K562 (cell line): ENCODE data around the gene CPSF4. TPM values are rescaled to one million over a fixed set of nuclear protein-coding genes. Genes with fewer than 3 reads are reported as not detected.
A peak's percentile ranks its signal among the peaks of the same experiment; 100 is the strongest.

Experiments
- ADNP ChIP-seq: fragments of 200-800 bp; sonication (Bioruptor generic); IDR thresholded peaks from 2 replicates; pipeline ENCODE4 v1.6.1; 2016; ENCODE audit warnings: missing genetic modification characterization, missing compliant biosample characterization
- ARID3A ChIP-seq: IDR thresholded peaks from 2 replicates; pipeline ENCODE4 v1.6.1; 2012; ENCODE audit warnings: low read depth, low read length, improper control_type of control experiment, borderline replicate concordance
- ATF1 ChIP-seq, 2 experiments: fragments of 450-650 bp in 1 of 2; IDR thresholded peaks; 2 replicates each; pipeline ENCODE4 v1.6.1; 2016; ENCODE audit warnings: missing compliant biosample characterization in 1 of 2, missing genetic modification characterization in 1 of 2
- BHLHE40 ChIP-seq: IDR thresholded peaks from 2 replicates; pipeline ENCODE4 v1.6.1; 2011; ENCODE audit warnings: low read length, improper control_type of control experiment
- BMI1 ChIP-seq: fragments of 150-350 bp; IDR thresholded peaks from 2 replicates; pipeline ENCODE4 v1.6.1; 2014; ENCODE audit warnings: low read length
- BRCA1 ChIP-seq, 2 experiments: fragments of 450-650 bp in 1 of 2; sonication (generic) in 1 of 2; formaldehyde crosslinking in 1 of 2; IDR thresholded peaks; 2 replicates each; pipeline versions ENCODE4 v1.5.0 to v1.6.1; 2017 to 2020; ENCODE audit warnings: mild to moderate bottlenecking in 1 of 2, missing genetic modification reagents in 1 of 2
- CHCHD3 ChIP-seq: fragments of 250-450 bp; sonication (Bioruptor Pico); IDR thresholded peaks from 2 replicates; pipeline ENCODE4 v2.1.2; 2022; ENCODE audit warnings: mild to moderate bottlenecking
- DIDO1 ChIP-seq: fragments of 450-650 bp; IDR thresholded peaks from 2 replicates; pipeline ENCODE4 v1.6.1; 2016; ENCODE audit warnings: low read depth, missing biosample characterization, missing genetic modification characterization
- DPF2 ChIP-seq: fragments of 450-650 bp; IDR thresholded peaks from 2 replicates; pipeline ENCODE4 v1.6.1; 2016
- E2F5 ChIP-seq: sonication (generic); formaldehyde crosslinking; IDR thresholded peaks from 2 replicates; pipeline ENCODE4 v1.8.0; 2022; ENCODE audit warnings: mild to moderate bottlenecking, missing genetic modification reagents
- EP300 ChIP-seq: IDR thresholded peaks from 2 replicates; pipeline ENCODE4 v1.6.1; 2012; ENCODE audit warnings: low read length, improper control_type of control experiment
- FOS ChIP-seq: IDR thresholded peaks from 3 replicates; pipeline ENCODE4 v1.6.1; 2011; ENCODE audit not compliant: insufficient read length; ENCODE audit errors: extremely low read depth
- FOXA1 ChIP-seq: fragments of 450-650 bp; IDR thresholded peaks from 2 replicates; pipeline ENCODE4 v1.6.1; 2016; ENCODE audit warnings: mild to moderate bottlenecking, borderline replicate concordance
- FUS ChIP-seq: fragments of 200-400 bp; formaldehyde crosslinking; optimal IDR thresholded peaks from 2 replicates; pipeline ENCODE3; 2017; ENCODE audit warnings: low read depth, low read length
- HDGF ChIP-seq: fragments of 450-650 bp; IDR thresholded peaks from 2 replicates; pipeline ENCODE4 v1.6.1; 2016
- HINFP ChIP-seq: fragments of 450-650 bp; conservative IDR thresholded peaks from 2 replicates; pipeline ENCODE4 v1.6.1; 2016; ENCODE audit warnings: missing genetic modification characterization, low read depth, mild to moderate bottlenecking, control low read depth, missing compliant biosample characterization
- LEF1 ChIP-seq: fragments of 450-650 bp; IDR thresholded peaks from 2 replicates; pipeline ENCODE4 v1.6.1; 2016; ENCODE audit warnings: mild to moderate bottlenecking
- PHF8 ChIP-seq: fragments of 200-600 bp; sonication (generic); IDR thresholded peaks from 2 replicates; pipeline ENCODE4 v1.6.1; 2012; ENCODE audit warnings: mixed run types, mild to moderate bottlenecking, inconsistent platforms, low read length, moderate library complexity, borderline replicate concordance
- PHTF2 ChIP-seq: fragments of 250-450 bp; sonication (Bioruptor Pico); IDR thresholded peaks from 2 replicates; pipeline ENCODE4 v1.5.0; 2021; ENCODE audit warnings: mild to moderate bottlenecking
- RFX5 ChIP-seq: IDR thresholded peaks from 2 replicates; pipeline ENCODE4 v1.6.1; 2011; ENCODE audit warnings: low read depth, mild to moderate bottlenecking, improper control_type of control experiment, low read length
- TAL1 ChIP-seq: fragments of 450-650 bp; IDR thresholded peaks from 2 replicates; pipeline ENCODE4 v1.6.1; 2016; ENCODE audit warnings: mild to moderate bottlenecking
- TCF3 ChIP-seq: sonication (generic); formaldehyde crosslinking; IDR thresholded peaks from 2 replicates; pipeline ENCODE4 v1.4.0; 2020; ENCODE audit warnings: mild to moderate bottlenecking, missing genetic modification reagents
- TFAP4 ChIP-seq: sonication (generic); formaldehyde crosslinking; IDR thresholded peaks from 2 replicates; pipeline ENCODE4 v1.8.0; 2022; ENCODE audit warnings: missing genetic modification reagents, mild to moderate bottlenecking, moderate library complexity, borderline replicate concordance
- TRIM28 ChIP-seq: fragments of 450-650 bp; IDR thresholded peaks from 2 replicates; pipeline ENCODE4 v1.6.1; 2017
- ZNF431 ChIP-seq: sonication (generic); formaldehyde crosslinking; IDR thresholded peaks from 2 replicates; pipeline ENCODE4 v1.8.0; 2022; ENCODE audit warnings: mild to moderate bottlenecking, missing genetic modification reagents
- ZNF583 ChIP-seq: fragments of 250-450 bp; sonication (Bioruptor Pico); IDR thresholded peaks from 2 replicates; pipeline ENCODE4 v1.4.0; 2020
- polyA plus RNA-seq, 8 experiments: library from polyadenylated mRNA; depleted of rRNA in 4 of 8; stranded (reverse) in 5 of 8; unstranded in 3 of 8; fragments of >200 nt; fragmentation: Nextera tagmentation in 2 of 8; fragmentation: Illumina TruSeq in 1 of 8; extraction: Ambion mirVana in 2 of 8; extraction: Trizol in 1 of 8; gene quantifications; 2 replicates each; pipeline versions ENCODE4 v1.2.1 to v1.2.3, GENCODE V29; 2011 to 2014; ENCODE audit warnings: inconsistent platforms in 1 of 8, missing spikeins in 1 of 8
- total RNA-seq, 7 experiments: library from RNA; depleted of rRNA in 6 of 7; stranded (reverse); fragments of >200 nt in 6 of 7; fragmentation: Illumina TruSeq in 2 of 7; extraction: Trizol in 2 of 7; gene quantifications; 2 replicates each; pipeline versions ENCODE4 v1.2.1 to v1.2.3, GENCODE V29; 2011 to 2021; ENCODE audit warnings: low replicate concordance in 1 of 7

The CPSF4 gene
- total and polyA plus RNA-seq, 9 of the 15 experiments (the other 6 are each of a cell fraction or from before 2014, with no cell fraction given), result 16.9 to 118 (median 71.7) TPM

- TF ChIP-seq E2F5 (CRISPR knock-in tag) (no peak), HDGF (no peak), PHTF2 (no peak), FOS (no peak), BMI1 (no peak), RFX5 (no peak), TCF3 (CRISPR knock-in tag) (no peak), LEF1 (0 out of 2 replicates have a peak, but pooled peaks have one; percentile 33), FUS (no peak), ARID3A (peak; percentile 35; the same call in 1 of the 2 replicates), PHF8 (peak; percentile 94), ATF1 (CRISPR knock-in tag; IDR thresholded peaks at IDR 0.05) (peak; percentile 69; the same call in 1 of the 2 replicates), ATF1 (tag; IDR thresholded peaks at IDR 0.05) (peak; percentile 99), ZNF431 (CRISPR knock-in tag) (peak; percentile 68; the same call in 1 of the 2 replicates), BRCA1 (IDR thresholded peaks at IDR 0.05) (no peak), BRCA1 (CRISPR knock-in tag; IDR thresholded peaks at IDR 0.05) (no peak), EP300 (peak; percentile 50), BHLHE40 (peak; percentile 90), ZNF583 (CRISPR knock-in tag) (no peak), ADNP (no peak), CHCHD3 (no peak), TFAP4 (CRISPR knock-in tag) (peak; percentile 87), DIDO1 (peak; percentile 92), TRIM28 (0 out of 2 replicates have a peak, but pooled peaks have one; percentile 17), DPF2 (peak; percentile 43; the same call in 1 of the 2 replicates), TAL1 (no peak), HINFP (tag) (no peak), FOXA1 (no peak)
Observed at GRCh38 chr7:99499721-99500636, 61.2 kb downstream of the CPSF4 start, which contains the start of gene ZNF394 (continued).
